Gastroesophageal sphincter (tissue), 4 donors: ENCODE data around the gene GNE. TPM values are rescaled to one million over a fixed set of nuclear protein-coding genes. Genes with fewer than 3 reads are reported as not detected.
A peak's percentile ranks its signal among the peaks of the same experiment; 100 is the strongest.

ENCODE experiments used
- ATAC-seq: fragments of 150-250 bp; one replicate; pipeline ENCODE4 v1.9.1; 2016; ENCODE audit warnings: mild to moderate bottlenecking, moderate library complexity
- H3K27ac ChIP-seq, 4 donors: fragments of 200-600 bp; sonication (generic) in 3 of 4; 1 replicate in 3 of 4; 2 replicates in 1 of 4; pipeline ENCODE4 v1.5.1; 2016 to 2019
- H3K27me3 ChIP-seq: fragments of 200-600 bp; sonication (generic); one replicate; pipeline ENCODE4 v1.5.1; 2019
- H3K36me3 ChIP-seq, 2 donors: fragments of 200-600 bp; sonication (generic); one replicate each; pipeline ENCODE4 v1.5.1; 2019; ENCODE audit warnings: control low read depth in 1 of 2
- H3K4me1 ChIP-seq, 3 donors: fragments of 200-600 bp; sonication (generic); 1 replicate in 2 of 3; 2 replicates in 1 of 3; pipeline ENCODE4 v1.5.1; 2016 to 2019; ENCODE audit warnings: control low read depth in 2 of 3
- H3K4me3 ChIP-seq, 2 donors: fragments of 200-600 bp; sonication (generic); one replicate each; pipeline ENCODE4 v1.5.1; 2019; ENCODE audit warnings: mild to moderate bottlenecking in 1 of 2, moderate library complexity in 1 of 2
- H3K9me3 ChIP-seq, 3 donors: fragments of 200-600 bp; sonication (generic); one replicate each; pipeline ENCODE4 v1.5.1; 2017 to 2019; ENCODE audit warnings: control low read depth in 2 of 3
- EP300 ChIP-seq: sonication (generic); formaldehyde crosslinking; IDR thresholded peaks from one replicate; pipeline ENCODE4 v1.6.1; 2017; ENCODE audit warnings: antibody characterized with exemption, mild to moderate bottlenecking
- POLR2A ChIP-seq, 2 donors: fragments of 450-650 bp; IDR thresholded peaks; one replicate each; pipeline ENCODE4 v1.6.1; 2017; ENCODE audit warnings: antibody characterized with exemption in 2 of 2, mild to moderate bottlenecking in 2 of 2, moderate library complexity in 1 of 2
- POLR2AphosphoS5 ChIP-seq: sonication (generic); formaldehyde crosslinking; IDR thresholded peaks from one replicate; pipeline ENCODE4 v1.6.1; 2017; ENCODE audit warnings: antibody characterized with exemption
- WGBS, 2 donors: methylation state at CpG; one replicate each; pipeline ENCODE4 v1.1.5; 2018; ENCODE audit warnings: low coverage in 1 of 2; 5-methylcytosine and 5-hydroxymethylcytosine counted together
- total RNA-seq, 4 donors: library from RNA; depleted of rRNA; stranded (reverse); fragments of >200 nt; gene quantifications; one replicate each; pipeline ENCODE4 v1.1.0, GENCODE V29; 2016
- TF ChIP-seq, protein P1 (sequence below), 4 experiments: fragments of 200-600 bp in 2 of 4; fragments of 450-650 bp in 2 of 4; sonication (generic) in 1 of 4; IDR thresholded peaks; one replicate each; pipeline ENCODE4 v1.5.1; 2017 to 2019; ENCODE audit warnings: antibody characterized with exemption in 4 of 4, mild to moderate bottlenecking in 2 of 4, moderate library complexity in 2 of 4

Gene GNE
- total RNA-seq, 4 donors from 2014 or later = 27.3 to 34.2 (median 31.1) TPM

DNA sequence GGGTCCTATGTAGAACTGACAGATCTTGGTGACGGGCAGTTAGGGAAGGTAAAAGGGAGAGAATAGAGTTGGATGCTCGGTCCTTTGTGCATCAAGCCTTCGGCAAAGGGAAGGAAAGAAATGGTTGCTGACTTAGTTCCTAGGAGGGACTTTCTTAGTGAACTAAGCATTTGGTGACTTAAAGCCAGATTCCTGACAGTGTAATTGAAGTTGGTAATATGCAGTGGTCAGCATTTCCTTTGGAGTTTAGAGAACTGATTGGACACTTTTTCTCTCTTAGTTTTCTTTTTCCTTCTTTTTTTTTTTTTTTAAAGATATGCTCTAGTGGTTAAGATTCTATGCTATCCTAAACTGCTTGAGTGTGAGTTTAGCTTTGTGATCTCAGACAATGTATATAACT, 65.2 kb downstream of the GNE start:
- Histone ChIP-seq H3K27me3 (no peaks in the 10 kb centered on the region), H3K36me3 (peaks cover 0 to 14% of the 10 kb centered on the region in 2 donors), H3K9me3 (no peaks in the 10 kb centered on the region), H3K4me1 (peaks cover 19 to 53% (median 31%) of the 10 kb centered on the region in 3 donors), H3K4me3 (peak overlapping the region in 1 of 2 donors; percentile 83), H3K27ac (no peak overlapping the region)
- no peak for ATAC-seq
- TF ChIP-seq POLR2AphosphoS5 (no peak), EP300 (no peak), POLR2A (IDR thresholded peaks at IDR 0.05) (no peak)
- TF ChIP-seq, protein P1, sequence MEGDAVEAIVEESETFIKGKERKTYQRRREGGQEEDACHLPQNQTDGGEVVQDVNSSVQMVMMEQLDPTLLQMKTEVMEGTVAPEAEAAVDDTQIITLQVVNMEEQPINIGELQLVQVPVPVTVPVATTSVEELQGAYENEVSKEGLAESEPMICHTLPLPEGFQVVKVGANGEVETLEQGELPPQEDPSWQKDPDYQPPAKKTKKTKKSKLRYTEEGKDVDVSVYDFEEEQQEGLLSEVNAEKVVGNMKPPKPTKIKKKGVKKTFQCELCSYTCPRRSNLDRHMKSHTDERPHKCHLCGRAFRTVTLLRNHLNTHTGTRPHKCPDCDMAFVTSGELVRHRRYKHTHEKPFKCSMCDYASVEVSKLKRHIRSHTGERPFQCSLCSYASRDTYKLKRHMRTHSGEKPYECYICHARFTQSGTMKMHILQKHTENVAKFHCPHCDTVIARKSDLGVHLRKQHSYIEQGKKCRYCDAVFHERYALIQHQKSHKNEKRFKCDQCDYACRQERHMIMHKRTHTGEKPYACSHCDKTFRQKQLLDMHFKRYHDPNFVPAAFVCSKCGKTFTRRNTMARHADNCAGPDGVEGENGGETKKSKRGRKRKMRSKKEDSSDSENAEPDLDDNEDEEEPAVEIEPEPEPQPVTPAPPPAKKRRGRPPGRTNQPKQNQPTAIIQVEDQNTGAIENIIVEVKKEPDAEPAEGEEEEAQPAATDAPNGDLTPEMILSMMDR (IDR thresholded peaks at IDR 0.05) = no peak
- WGBS, 2 donors = 52 to 82% methylated on average over 2 to 3 of the region's 3 CpGs

DNA sequence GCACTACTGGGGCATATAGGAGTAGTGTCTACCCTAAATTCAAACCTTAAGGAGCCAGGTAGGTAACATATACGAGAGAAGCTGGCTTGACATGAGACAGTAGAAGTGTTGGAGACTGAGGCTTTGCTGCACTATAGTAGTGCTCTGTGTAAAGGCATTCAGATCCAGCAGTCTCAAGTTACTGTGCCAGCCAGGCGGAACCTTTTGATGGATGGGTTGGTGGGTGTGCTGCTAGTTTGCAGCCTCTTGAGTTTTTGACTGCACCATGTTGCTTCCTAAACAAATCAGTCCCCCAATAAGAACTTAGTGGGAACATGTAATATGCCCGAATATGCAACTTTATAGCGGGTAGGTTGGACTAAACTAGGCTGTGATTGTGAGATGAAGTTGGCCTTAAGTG, 66.1 kb downstream of the GNE start:
- Histone ChIP-seq H3K4me1 (peaks cover 19 to 53% (median 31%) of the 10 kb centered on the region in 3 donors), H3K27ac (no peak overlapping the region), H3K9me3 (no peaks in the 10 kb centered on the region), H3K27me3 (no peaks in the 10 kb centered on the region), H3K4me3 (peak overlapping the region; percentile 81 to 83), H3K36me3 (peaks cover 0 to 6% of the 10 kb centered on the region in 2 donors)
- WGBS, 2 donors = 59 to 66% methylated on average over 2 to 4 of the region's 4 CpGs
- no peak for TF ChIP-seq EP300
- TF ChIP-seq, protein P1 (IDR thresholded peaks at IDR 0.05) = no peak
- no peak for TF ChIP-seq POLR2AphosphoS5
- TF ChIP-seq POLR2A (IDR thresholded peaks at IDR 0.05) = no peak
- no peak for ATAC-seq

DNA sequence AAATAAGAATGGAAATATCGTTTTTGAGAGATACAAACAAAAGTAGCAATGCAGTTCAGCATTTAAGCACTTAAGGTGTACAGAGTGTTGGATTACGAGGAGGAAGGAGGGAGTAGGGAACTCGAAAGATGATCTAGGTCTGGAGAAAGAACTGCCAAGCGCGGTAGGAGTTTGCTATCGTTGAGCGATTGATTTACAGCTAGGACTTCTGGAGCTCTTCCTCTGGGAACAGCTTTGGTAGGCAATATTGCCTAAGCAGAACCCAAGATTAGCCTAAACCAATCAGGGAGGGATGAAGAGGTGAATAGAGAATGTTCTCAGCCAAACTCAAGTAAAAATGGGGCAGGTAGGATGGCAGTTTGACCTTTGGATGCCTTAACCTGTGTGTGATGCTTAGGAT, 66.6 kb downstream of the GNE start:
- Histone ChIP-seq H3K4me3 (peak overlapping the region; percentile 81 to 83), H3K9me3 (no peaks in the 10 kb centered on the region), H3K4me1 (peaks cover 19 to 53% (median 31%) of the 10 kb centered on the region in 3 donors), H3K36me3 (peaks cover 0 to 2% of the 10 kb centered on the region in 2 donors), H3K27me3 (no peaks in the 10 kb centered on the region), H3K27ac (peak overlapping the region in 3 of 4 donors; percentile 86 to 93 (median 88))
- ATAC-seq = no peak
- 0% methylated on average over 7 of the region's 7 CpGs for WGBS, 2 donors
- TF ChIP-seq POLR2AphosphoS5 = no peak
- TF ChIP-seq POLR2A (IDR thresholded peaks at IDR 0.05) = no peak
- no peak for TF ChIP-seq EP300
- TF ChIP-seq, protein P1 (IDR thresholded peaks at IDR 0.05) = no peak

DNA sequence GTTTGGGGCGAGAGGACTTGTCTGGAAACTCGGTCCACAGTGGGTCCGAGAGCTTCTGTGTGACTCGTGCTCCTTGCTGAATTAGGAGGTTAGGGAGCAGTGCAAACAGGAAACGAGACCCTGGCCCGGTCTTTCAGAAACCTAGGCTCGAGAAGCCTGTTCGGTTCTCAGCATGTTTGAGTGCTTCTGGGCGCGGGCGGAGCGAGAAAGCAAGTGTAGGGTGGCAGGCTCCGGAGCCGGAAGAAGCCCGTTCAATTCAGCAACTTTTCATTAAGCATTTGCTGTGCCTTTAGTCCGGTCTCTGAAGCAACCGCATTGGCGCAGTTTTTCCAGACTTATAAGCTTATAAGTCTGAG, 67.0 kb downstream of the GNE start:
- TF ChIP-seq POLR2A (IDR thresholded peaks at IDR 0.05) (no peak), POLR2AphosphoS5 (no peak), EP300 (no peak)
- TF ChIP-seq, protein P1 (IDR thresholded peaks at IDR 0.05) = no peak

More for the DNA sequence above, 67.0 kb downstream of the GNE start:
- H3K9me3 ChIP-seq = no peaks in the 10 kb centered on the region
- H3K4me3 ChIP-seq = peak overlapping the region; percentile 81 to 83
- 0% methylated on average over 4 to 5 of the region's 18 CpGs for WGBS, 2 donors
- no peaks in the 10 kb centered on the region for H3K36me3 ChIP-seq
- H3K27ac ChIP-seq = peak overlapping the region; percentile 86 to 95 (median 90)
- H3K4me1 ChIP-seq = peaks cover 19 to 53% (median 31%) of the 10 kb centered on the region in 3 donors
- no peak for ATAC-seq
- no peaks in the 10 kb centered on the region for H3K27me3 ChIP-seq
